SK-N-SH (cell line): ENCODE measurements around the gene SFMBT2. TPM values are rescaled to one million over a fixed set of nuclear protein-coding genes. Genes with fewer than 3 reads are reported as not detected.

Experiments
- CTCF ChIA-PET: fragments of 300-600, 350-600 bp; formaldehyde crosslinking; extraction: SDS; loops from one replicate; lab custom pipeline; 2021; lab: Yijun Ruan, JAX
- POLR2A ChIA-PET: fragments of 350-600 bp; sonication (Branson Sonifier 250); formaldehyde crosslinking; extraction: SDS; loops from one replicate; lab custom pipeline; 2020; ENCODE audit warnings: antibody characterized with exemption, inconsistent platforms; lab: Yijun Ruan, JAX
- DNase-seq: peaks from one replicate; pipeline ENCODE4 v3.0.0; 2012
- H2AFZ ChIP-seq: fragments of 200-600 bp; sonication (generic); 2 replicates; pipeline ENCODE4 v1.8.1; 2016; ENCODE audit warnings: antibody characterized with exemption, mild to moderate bottlenecking, low read depth
- H3F3A ChIP-seq: fragments of 200-600 bp; sonication (generic); replicated peaks from 2 replicates; pipeline ENCODE3; 2016; ENCODE audit warnings: antibody characterized with exemption, mild to moderate bottlenecking; ENCODE audit not compliant: insufficient read depth
- H3K27ac ChIP-seq, 2 experiments: fragments of 200-500 bp in 1 of 2; fragments of 200-600 bp in 1 of 2; sonication (Bioruptor generic) in 1 of 2; sonication (generic), shearing (Covaris generic) in 1 of 2; 2 replicates each; pipeline versions ENCODE4 v1.5.1 to v1.6.1; 2014 to 2016; ENCODE audit warnings: low read depth in 2 of 2, inconsistent platforms in 1 of 2, low read length in 1 of 2, mild to moderate bottlenecking in 1 of 2, mixed read lengths in 1 of 2
- H3K27me3 ChIP-seq: fragments of 200-600 bp; sonication (generic), shearing (Covaris generic); 2 replicates; pipeline ENCODE4 v1.6.1; 2016; ENCODE audit warnings: mixed run types; ENCODE audit not compliant: insufficient read depth
- H3K36me3 ChIP-seq, 2 experiments: fragments of 200-500 bp in 1 of 2; fragments of 200-600 bp in 1 of 2; sonication (Bioruptor generic) in 1 of 2; sonication (generic) in 1 of 2; replicated peaks in 1 of 2; 2 replicates each; pipeline versions ENCODE3 to v1.5.1; 2014 to 2016; ENCODE audit warnings: low read length in 1 of 2, mild to moderate bottlenecking in 1 of 2; ENCODE audit not compliant: insufficient read depth in 2 of 2, control insufficient read depth in 1 of 2
- H3K4me1 ChIP-seq, 2 experiments: fragments of 200-500 bp in 1 of 2; fragments of 200-600 bp in 1 of 2; sonication (Bioruptor generic) in 1 of 2; sonication (generic), shearing (Covaris generic) in 1 of 2; 2 replicates each; pipeline versions ENCODE4 v1.5.1 to v1.6.1; 2014 to 2016; ENCODE audit warnings: low read depth in 1 of 2, low read length in 1 of 2, mixed run types in 1 of 2; ENCODE audit not compliant: insufficient read depth in 2 of 2, control insufficient read depth in 1 of 2
- H3K4me2 ChIP-seq: fragments of 200-600 bp; sonication (generic), shearing (Covaris generic); 2 replicates; pipeline ENCODE4 v1.6.1; 2017; ENCODE audit warnings: mixed run types
- H3K4me3 ChIP-seq, 2 experiments: fragments of 200-500 bp in 1 of 2; fragments of 200-600 bp in 1 of 2; sonication (Bioruptor generic) in 1 of 2; sonication (generic), shearing (Covaris generic) in 1 of 2; 2 replicates each; pipeline versions ENCODE4 v1.5.1 to v1.8.1; 2014 to 2016; ENCODE audit warnings: low read depth in 2 of 2, inconsistent platforms in 1 of 2, low read length in 1 of 2, mild to moderate bottlenecking in 1 of 2, mixed read lengths in 1 of 2, moderate library complexity in 1 of 2
- H3K79me2 ChIP-seq: fragments of 200-600 bp; sonication (generic); 2 replicates; pipeline ENCODE4 v1.8.1; 2017; ENCODE audit warnings: mild to moderate bottlenecking; ENCODE audit not compliant: insufficient read depth
- H3K9ac ChIP-seq: fragments of 200-600 bp; sonication (generic); 2 replicates; pipeline ENCODE4 v1.6.1; 2017; ENCODE audit warnings: mixed run types
- H3K9me2 ChIP-seq: fragments of 200-600 bp; sonication (generic); 2 replicates; pipeline ENCODE4 v1.6.1; 2017; ENCODE audit warnings: mixed run types
- H3K9me3 ChIP-seq: fragments of 200-600 bp; sonication (generic); 2 replicates; pipeline ENCODE4 v1.6.1; 2017; ENCODE audit warnings: mixed run types, mild to moderate bottlenecking, moderate library complexity
- H4K20me1 ChIP-seq: fragments of 200-600 bp; sonication (generic); 2 replicates; pipeline ENCODE4 v1.6.1; 2017; ENCODE audit warnings: mild to moderate bottlenecking, mixed run types; ENCODE audit not compliant: insufficient read depth
- CHD2 ChIP-seq: fragments of 150-350 bp; IDR thresholded peaks from 2 replicates; pipeline ENCODE4 v1.6.1; 2018; ENCODE audit warnings: low read length; ENCODE audit not compliant: partially characterized antibody
- EP300 ChIP-seq, 2 experiments: IDR thresholded peaks; 2 replicates each; pipeline versions ENCODE4 v1.4.0 to v1.6.1; 2012; ENCODE audit warnings: borderline replicate concordance in 1 of 2, low read depth in 1 of 2, low read length in 1 of 2
- FOSL2 ChIP-seq: IDR thresholded peaks from 2 replicates; pipeline ENCODE4 v1.4.0; 2012; ENCODE audit warnings: low read depth, mild to moderate bottlenecking, moderate library complexity, borderline replicate concordance
- FOXJ3 ChIP-seq: sonication (generic); formaldehyde crosslinking; IDR thresholded peaks from 2 replicates; pipeline ENCODE4 v1.5.1; 2020; ENCODE audit warnings: mild to moderate bottlenecking, missing genetic modification reagents
- FOXM1 ChIP-seq: IDR thresholded peaks from 2 replicates; pipeline ENCODE4 v1.4.0; 2012; ENCODE audit warnings: low read depth, mild to moderate bottlenecking
- GATA2 ChIP-seq: sonication (generic); formaldehyde crosslinking; IDR thresholded peaks from 2 replicates; pipeline ENCODE4 v1.5.0; 2020; ENCODE audit warnings: mild to moderate bottlenecking, missing genetic modification reagents
- JUND ChIP-seq: IDR thresholded peaks from 2 replicates; pipeline ENCODE4 v1.4.0; 2012
- MEF2A ChIP-seq: IDR thresholded peaks from 2 replicates; pipeline ENCODE4 v1.4.0; 2012; ENCODE audit warnings: low read depth, borderline replicate concordance
- MXI1 ChIP-seq: IDR thresholded peaks from 2 replicates; pipeline ENCODE4 v1.6.1; 2012; ENCODE audit warnings: mild to moderate bottlenecking, low read depth, low read length, improper control_type of control experiment
- NFIC ChIP-seq: IDR thresholded peaks from 2 replicates; pipeline ENCODE4 v1.4.0; 2012; ENCODE audit warnings: borderline replicate concordance
- NRF1 ChIP-seq: IDR thresholded peaks from 2 replicates; pipeline ENCODE4 v1.6.1; 2012; ENCODE audit warnings: low read depth, mild to moderate bottlenecking, low read length
- RAD21 ChIP-seq: IDR thresholded peaks from 2 replicates; pipeline ENCODE4 v1.6.1; 2012; ENCODE audit warnings: mild to moderate bottlenecking, low read length
- RCOR1 ChIP-seq: fragments of 150-350 bp; IDR thresholded peaks from 2 replicates; pipeline ENCODE4 v1.6.1; 2017; ENCODE audit warnings: antibody characterized with exemption, low read length
- RXRA ChIP-seq: IDR thresholded peaks from 2 replicates; pipeline ENCODE4 v1.4.0; 2012; ENCODE audit warnings: low read depth, mild to moderate bottlenecking, borderline replicate concordance
- SIN3A ChIP-seq: IDR thresholded peaks from 2 replicates; pipeline ENCODE4 v1.6.1; 2012; ENCODE audit warnings: low read depth, mild to moderate bottlenecking, low read length, moderate library complexity, borderline replicate concordance
- TAF1 ChIP-seq: IDR thresholded peaks from 2 replicates; pipeline ENCODE4 v1.6.1; 2012; ENCODE audit warnings: low read depth, mild to moderate bottlenecking, low read length, moderate library complexity, borderline replicate concordance
- TCF12 ChIP-seq: IDR thresholded peaks from 2 replicates; pipeline ENCODE4 v1.4.0; 2012
- TEAD4 ChIP-seq: IDR thresholded peaks from 2 replicates; pipeline ENCODE4 v1.4.0; 2012; ENCODE audit warnings: mild to moderate bottlenecking, borderline replicate concordance; ENCODE audit not compliant: insufficient read depth
- WGBS: methylation state at CpG from one replicate; pipeline ENCODE4 v1.1.6; 2017; ENCODE audit warnings: low lambda C conversion rate; 5-methylcytosine and 5-hydroxymethylcytosine counted together
- polyA plus RNA-seq, 3 experiments: library from polyadenylated mRNA; depleted of rRNA; stranded (reverse); fragments of >200 nt; gene quantifications; 2 replicates each; pipeline ENCODE4 v1.2.3, GENCODE V29; 2012
- TF ChIP-seq, protein P1 (sequence below): fragments of 150-350 bp; IDR thresholded peaks from 2 replicates; pipeline ENCODE4 v1.6.1; 2016; ENCODE audit warnings: mild to moderate bottlenecking, low read depth, low read length
- TF ChIP-seq, protein P2 (sequence below): fragments of 150-350 bp; IDR thresholded peaks from 2 replicates; pipeline ENCODE4 v1.6.1; 2017; ENCODE audit warnings: antibody characterized with exemption, low read length, low read depth, borderline replicate concordance
- TF ChIP-seq, protein P3 (sequence below): IDR thresholded peaks from 2 replicates; pipeline ENCODE4 v1.4.0; 2012; ENCODE audit warnings: low read depth
- TF ChIP-seq, protein P4 (sequence below): IDR thresholded peaks from 2 replicates; pipeline ENCODE4 v1.4.0; 2012; ENCODE audit warnings: low read depth, borderline replicate concordance

The SFMBT2 gene
- polyA plus RNA-seq, 1 of the 3 experiments (the other 2 are of a cell fraction): 0.20 TPM

DNA sequence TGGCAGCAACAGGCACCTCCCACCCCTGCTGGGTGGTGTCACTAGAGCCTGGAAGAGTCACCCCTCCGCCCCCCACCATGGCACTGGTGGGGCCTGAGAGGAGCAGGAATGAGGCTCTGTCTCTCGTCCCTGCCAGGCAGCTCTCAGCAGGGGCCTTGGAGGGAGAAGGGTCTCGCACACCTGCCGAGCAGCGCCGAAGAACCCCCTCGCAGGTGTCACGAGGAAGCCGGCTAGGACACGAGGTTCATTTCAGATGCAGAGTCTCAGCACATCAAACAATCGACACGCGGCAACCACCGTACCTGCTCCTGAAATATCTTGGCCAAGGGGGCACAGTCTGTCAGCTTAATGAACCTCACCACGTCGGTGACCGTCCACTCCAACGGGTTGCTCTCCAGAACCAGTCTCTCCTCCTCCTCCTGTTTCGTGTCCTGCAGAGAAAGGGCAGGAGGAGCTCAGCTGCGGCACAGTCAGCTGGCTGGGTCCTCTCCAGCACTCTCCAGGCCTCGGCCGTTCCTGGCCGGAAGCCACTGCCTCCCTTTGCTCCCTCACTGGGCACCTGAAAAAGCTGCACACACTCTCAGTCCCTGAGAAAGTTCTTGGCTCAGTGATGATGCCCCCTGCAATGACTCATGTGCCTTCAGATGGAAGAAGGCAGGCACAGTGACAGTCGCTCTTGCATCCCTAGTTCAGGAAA, 240.1 kb downstream of the SFMBT2 start:
- Histone ChIP-seq H3K79me2 (no peaks in the 10 kb centered on the region), H3K9me3 (no peaks in the 10 kb centered on the region), H3K4me3 (no peak overlapping the region), H3K36me3 (no peaks in the 10 kb centered on the region), H3F3A (no peaks in the 10 kb centered on the region), H2AFZ (no peak overlapping the region), H4K20me1 (no peaks in the 10 kb centered on the region), H3K4me2 (no peak overlapping the region), H3K9me2 (no peaks in the 10 kb centered on the region), H3K9ac (no peak overlapping the region), H3K27ac (no peak overlapping the region), H3K4me1 (no peaks in the 10 kb centered on the region), H3K27me3 (no peaks in the 10 kb centered on the region)
- DNase-seq: no peak
- WGBS: 68% methylated on average over 15 of the region's 24 CpGs
- TF ChIP-seq FOXM1 (no peak), CHD2 (no peak), RCOR1 (no peak), GATA2 (CRISPR knock-in tag) (no peak), RAD21 (no peak), NRF1 (no peak), EP300 (IDR thresholded peaks at IDR 0.05; ENCODE audit: borderline replicate concordance in 1 of 2, low read depth in 1 of 2, low read length in 1 of 2) (no peak), NFIC (no peak), FOSL2 (no peak), SIN3A (no peak), MEF2A (no peak), JUND (no peak)
- TF ChIP-seq, protein P1, sequence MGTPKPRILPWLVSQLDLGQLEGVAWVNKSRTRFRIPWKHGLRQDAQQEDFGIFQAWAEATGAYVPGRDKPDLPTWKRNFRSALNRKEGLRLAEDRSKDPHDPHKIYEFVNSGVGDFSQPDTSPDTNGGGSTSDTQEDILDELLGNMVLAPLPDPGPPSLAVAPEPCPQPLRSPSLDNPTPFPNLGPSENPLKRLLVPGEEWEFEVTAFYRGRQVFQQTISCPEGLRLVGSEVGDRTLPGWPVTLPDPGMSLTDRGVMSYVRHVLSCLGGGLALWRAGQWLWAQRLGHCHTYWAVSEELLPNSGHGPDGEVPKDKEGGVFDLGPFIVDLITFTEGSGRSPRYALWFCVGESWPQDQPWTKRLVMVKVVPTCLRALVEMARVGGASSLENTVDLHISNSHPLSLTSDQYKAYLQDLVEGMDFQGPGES: no peak
- TF ChIP-seq, protein P2, sequence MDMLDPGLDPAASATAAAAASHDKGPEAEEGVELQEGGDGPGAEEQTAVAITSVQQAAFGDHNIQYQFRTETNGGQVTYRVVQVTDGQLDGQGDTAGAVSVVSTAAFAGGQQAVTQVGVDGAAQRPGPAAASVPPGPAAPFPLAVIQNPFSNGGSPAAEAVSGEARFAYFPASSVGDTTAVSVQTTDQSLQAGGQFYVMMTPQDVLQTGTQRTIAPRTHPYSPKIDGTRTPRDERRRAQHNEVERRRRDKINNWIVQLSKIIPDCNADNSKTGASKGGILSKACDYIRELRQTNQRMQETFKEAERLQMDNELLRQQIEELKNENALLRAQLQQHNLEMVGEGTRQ: no peak
- ChIA-PET POLR2A (no interaction called here), CTCF (interaction anchor here (0.8 kb wide), 1 partner anchor 49 kb away, joined by 3 read pairs; no protein-coding TSS in a partner anchor)

DNA sequence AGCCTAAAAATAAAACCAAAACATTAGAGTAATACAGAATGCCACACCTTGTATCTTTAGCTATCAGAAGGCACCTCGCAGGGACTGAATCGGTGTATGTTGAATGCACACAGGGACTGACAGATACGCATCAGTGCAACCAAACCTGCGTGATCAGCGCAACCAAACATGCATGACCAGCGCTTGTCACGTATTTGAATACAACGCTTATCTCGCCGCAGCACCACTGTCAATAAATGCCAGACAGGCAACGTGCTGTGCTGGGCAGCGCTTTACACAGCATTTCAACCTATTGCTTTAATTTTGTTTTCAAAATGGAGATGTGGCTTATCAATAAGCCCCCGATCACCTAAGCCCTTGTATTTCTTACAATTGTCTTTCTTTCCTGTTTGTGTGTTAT, 242.4 kb downstream of the SFMBT2 start:
- Histone ChIP-seq H3K27ac (no peak overlapping the region), H3K79me2 (no peaks in the 10 kb centered on the region), H3K9ac (no peak overlapping the region), H3K9me3 (no peaks in the 10 kb centered on the region), H3F3A (no peaks in the 10 kb centered on the region), H3K4me2 (no peak overlapping the region), H3K4me1 (no peaks in the 10 kb centered on the region), H3K27me3 (no peaks in the 10 kb centered on the region), H3K36me3 (no peaks in the 10 kb centered on the region), H3K9me2 (no peaks in the 10 kb centered on the region), H3K4me3 (no peak overlapping the region)
- WGBS: 78% methylated on average over 13 of the region's 13 CpGs
- DNase-seq: no peak
- CTCF ChIA-PET: no interaction called here
- POLR2A ChIA-PET: no interaction called here
- no peak for TF ChIP-seq NFIC
- TF ChIP-seq TEAD4: no peak
- no peak for TF ChIP-seq RXRA
- TF ChIP-seq MXI1: no peak
- TF ChIP-seq RAD21: no peak
- no peak for TF ChIP-seq TCF12
- no peak for TF ChIP-seq GATA2 (CRISPR knock-in tag)
- no peak for TF ChIP-seq FOXJ3 (CRISPR knock-in tag)
- TF ChIP-seq, protein P3, sequence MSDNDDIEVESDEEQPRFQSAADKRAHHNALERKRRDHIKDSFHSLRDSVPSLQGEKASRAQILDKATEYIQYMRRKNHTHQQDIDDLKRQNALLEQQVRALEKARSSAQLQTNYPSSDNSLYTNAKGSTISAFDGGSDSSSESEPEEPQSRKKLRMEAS: no peak
- TF ChIP-seq, protein P4, sequence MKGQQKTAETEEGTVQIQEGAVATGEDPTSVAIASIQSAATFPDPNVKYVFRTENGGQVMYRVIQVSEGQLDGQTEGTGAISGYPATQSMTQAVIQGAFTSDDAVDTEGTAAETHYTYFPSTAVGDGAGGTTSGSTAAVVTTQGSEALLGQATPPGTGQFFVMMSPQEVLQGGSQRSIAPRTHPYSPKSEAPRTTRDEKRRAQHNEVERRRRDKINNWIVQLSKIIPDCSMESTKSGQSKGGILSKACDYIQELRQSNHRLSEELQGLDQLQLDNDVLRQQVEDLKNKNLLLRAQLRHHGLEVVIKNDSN: no peak
- TF ChIP-seq TAF1: no peak
- TF ChIP-seq, all 33 proteins: peak for 0
- Histone ChIP-seq H2AFZ (no peak overlapping the region), H4K20me1 (no peaks in the 10 kb centered on the region)
